ENCODE data around the gene ZNF830.
"Not testable (repeated sequence)": the region's sequence is repeated elsewhere in the genome, so short reads cannot be mapped to it uniquely, and the experiment has no call there.

Gene ZNF830

DNA sequence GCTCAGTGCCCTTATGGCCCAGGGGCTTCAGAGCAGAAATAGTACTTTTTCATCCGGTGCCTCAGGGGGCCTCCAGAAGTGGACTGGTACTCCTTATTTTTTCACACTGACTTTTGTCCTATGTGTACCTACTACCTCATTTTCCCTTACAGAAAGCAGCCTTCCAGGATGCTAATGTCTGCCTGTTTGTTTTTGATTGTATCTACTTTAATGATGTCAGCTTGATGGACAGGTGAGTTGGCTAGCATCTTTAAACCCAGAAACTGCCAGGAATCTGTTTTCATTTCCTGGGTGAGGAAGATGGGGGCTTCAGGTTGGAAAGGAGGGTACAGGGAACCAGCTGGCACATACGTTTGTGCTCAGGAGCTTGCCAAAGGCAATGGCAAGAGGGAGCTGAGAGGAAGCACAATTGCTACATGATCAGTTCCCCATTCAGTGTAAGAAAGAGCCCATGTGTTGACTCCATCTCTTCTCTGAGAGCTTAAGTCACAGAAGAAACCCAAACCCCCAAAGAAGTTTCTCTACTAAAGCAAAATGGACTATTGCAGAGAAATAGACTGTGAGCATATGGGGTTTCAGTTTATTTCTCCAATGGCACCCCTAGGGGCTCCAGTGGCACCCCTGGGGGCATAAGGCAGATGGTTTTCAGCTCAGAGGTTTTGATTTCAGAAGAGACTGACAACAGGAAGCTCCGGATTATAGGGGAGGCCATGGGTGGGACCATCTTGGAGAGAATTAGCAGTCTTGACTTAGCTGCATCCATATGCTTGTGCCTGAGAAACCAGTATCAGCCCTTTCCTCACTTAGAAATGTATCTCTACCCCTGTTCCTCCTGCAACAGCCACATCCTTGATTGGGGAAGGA is 35.3 kb downstream of the ZNF830 start:
- peaks cover 43% of the 10 kb centered on the region for H3K36me3 ChIP-seq (ENCODE audit: insufficient read depth, low read length)
- no peaks in the 10 kb centered on the region for H3K27me3 ChIP-seq (ENCODE audit: control insufficient read depth, insufficient read depth, low read length)
- H3K4me1 ChIP-seq (ENCODE audit: control insufficient read depth, insufficient read depth, low read length), result peaks cover 14% of the 10 kb centered on the region
- H3K4me3 ChIP-seq (ENCODE audit: low read length), result no peak overlapping the region
- H3K9me3 ChIP-seq (replicated peaks; ENCODE audit: low read length), result no peaks in the 10 kb centered on the region
- H3K9ac ChIP-seq (ENCODE audit: low read depth, low read length), result no peak overlapping the region
- no peak overlapping the region for H3K4me2 ChIP-seq (ENCODE audit: low read length)

GRCh38 chr17:34997355-34997862 is 36.1 kb downstream of the ZNF830 start:
- Histone ChIP-seq H3K9ac (ENCODE audit: low read depth, low read length) (no peak overlapping the region), H3K4me2 (ENCODE audit: low read length) (no peak overlapping the region), H3K27me3 (ENCODE audit: control insufficient read depth, insufficient read depth, low read length) (no peaks in the 10 kb centered on the region), H3K36me3 (ENCODE audit: insufficient read depth, low read length) (peaks cover 36% of the 10 kb centered on the region), H3K4me1 (ENCODE audit: control insufficient read depth, insufficient read depth, low read length) (peaks cover 14% of the 10 kb centered on the region), H3K9me3 (replicated peaks; ENCODE audit: low read length) (no peaks in the 10 kb centered on the region), H3K4me3 (ENCODE audit: low read length) (no peak overlapping the region)

GRCh38 chr17:34998205-34998604 is 36.9 kb downstream of the ZNF830 start:
- Histone ChIP-seq H3K9ac (ENCODE audit: low read depth, low read length) (no peak overlapping the region), H3K36me3 (ENCODE audit: insufficient read depth, low read length) (peaks cover 33% of the 10 kb centered on the region), H3K4me2 (ENCODE audit: low read length) (no peak overlapping the region), H3K9me3 (replicated peaks; ENCODE audit: low read length) (no peaks in the 10 kb centered on the region), H3K4me3 (ENCODE audit: low read length) (no peak overlapping the region), H3K27me3 (ENCODE audit: control insufficient read depth, insufficient read depth, low read length) (no peaks in the 10 kb centered on the region), H3K4me1 (ENCODE audit: control insufficient read depth, insufficient read depth, low read length) (peaks cover 14% of the 10 kb centered on the region)

DNA sequence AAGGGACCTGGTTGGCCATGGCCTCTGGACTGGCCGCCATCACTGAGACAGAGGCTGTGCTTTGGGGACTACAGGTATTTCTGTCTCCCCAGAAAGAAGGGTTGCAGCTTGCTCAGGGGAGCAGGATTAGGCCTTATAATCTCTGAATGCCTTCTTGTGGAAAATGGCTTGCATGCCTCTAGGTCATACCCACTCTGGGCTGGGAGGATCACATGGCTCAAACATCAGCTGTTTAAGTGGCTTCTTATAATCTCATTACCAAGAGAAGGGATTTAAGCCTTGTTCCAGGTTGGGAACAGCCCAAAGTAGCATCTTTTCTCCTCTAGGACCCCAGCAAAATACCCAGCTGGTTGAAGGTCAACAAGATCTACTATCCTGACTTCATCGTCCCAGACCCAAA is 38.1 kb downstream of the ZNF830 start:
- no peaks in the 10 kb centered on the region for H3K27me3 ChIP-seq (ENCODE audit: control insufficient read depth, insufficient read depth, low read length)
- no peak overlapping the region for H3K4me3 ChIP-seq (ENCODE audit: low read length)
- H3K9ac ChIP-seq (ENCODE audit: low read depth, low read length), result no peak overlapping the region
- peaks cover 33% of the 10 kb centered on the region for H3K36me3 ChIP-seq (ENCODE audit: insufficient read depth, low read length)
- peaks cover 14% of the 10 kb centered on the region for H3K4me1 ChIP-seq (ENCODE audit: control insufficient read depth, insufficient read depth, low read length)
- H3K4me2 ChIP-seq (ENCODE audit: low read length), result no peak overlapping the region
- H3K9me3 ChIP-seq (replicated peaks; ENCODE audit: low read length), result no peaks in the 10 kb centered on the region

- not testable (repeated sequence) for H3K4me3 ChIP-seq (ENCODE audit: low read length); H3K9ac ChIP-seq (ENCODE audit: low read depth, low read length); H3K4me2 ChIP-seq (ENCODE audit: low read length); H3K27me3 ChIP-seq (ENCODE audit: control insufficient read depth, insufficient read depth, low read length); H3K9me3 ChIP-seq (replicated peaks; ENCODE audit: low read length)
- Histone ChIP-seq H3K36me3 (ENCODE audit: insufficient read depth, low read length) (peaks cover 38% of the 10 kb centered on the region), H3K4me1 (ENCODE audit: control insufficient read depth, insufficient read depth, low read length) (peaks cover 14% of the 10 kb centered on the region)
Measured at GRCh38 chr17:35000965-35001364, 39.6 kb downstream of the ZNF830 start.

GRCh38 chr17:35001549-35001948 is 40.2 kb downstream of the ZNF830 start:
- no peaks in the 10 kb centered on the region for H3K9me3 ChIP-seq (replicated peaks; ENCODE audit: low read length)
- no peaks in the 10 kb centered on the region for H3K27me3 ChIP-seq (ENCODE audit: control insufficient read depth, insufficient read depth, low read length)
- no peak overlapping the region for H3K9ac ChIP-seq (ENCODE audit: low read depth, low read length)
- no peak overlapping the region for H3K4me2 ChIP-seq (ENCODE audit: low read length)
- H3K4me3 ChIP-seq (ENCODE audit: low read length), result no peak overlapping the region
- peaks cover 41% of the 10 kb centered on the region for H3K36me3 ChIP-seq (ENCODE audit: insufficient read depth, low read length)
- H3K4me1 ChIP-seq (ENCODE audit: control insufficient read depth, insufficient read depth, low read length), result peaks cover 14% of the 10 kb centered on the region

- H3K27me3 ChIP-seq (ENCODE audit: control insufficient read depth, insufficient read depth, low read length), result no peaks in the 10 kb centered on the region
- H3K4me2 ChIP-seq (ENCODE audit: low read length), result no peak overlapping the region
- no peak overlapping the region for H3K9ac ChIP-seq (ENCODE audit: low read depth, low read length)
- peaks cover 6% of the 10 kb centered on the region for H3K4me1 ChIP-seq (ENCODE audit: control insufficient read depth, insufficient read depth, low read length)
- H3K36me3 ChIP-seq (ENCODE audit: insufficient read depth, low read length), result peaks cover 46% of the 10 kb centered on the region
- H3K4me3 ChIP-seq (ENCODE audit: low read length), result no peak overlapping the region
- no peaks in the 10 kb centered on the region for H3K9me3 ChIP-seq (replicated peaks; ENCODE audit: low read length)
Measured at GRCh38 chr17:35002876-35003551, 41.7 kb downstream of the ZNF830 start.

- no peaks in the 10 kb centered on the region for H3K9me3 ChIP-seq (replicated peaks; ENCODE audit: low read length)
- no peak overlapping the region for H3K4me2 ChIP-seq (ENCODE audit: low read length)
- H3K4me1 ChIP-seq (ENCODE audit: control insufficient read depth, insufficient read depth, low read length), result peaks cover 6% of the 10 kb centered on the region
- peaks cover 47% of the 10 kb centered on the region for H3K36me3 ChIP-seq (ENCODE audit: insufficient read depth, low read length)
- no peak overlapping the region for H3K9ac ChIP-seq (ENCODE audit: low read depth, low read length)
- H3K27me3 ChIP-seq (ENCODE audit: control insufficient read depth, insufficient read depth, low read length), result no peaks in the 10 kb centered on the region
- no peak overlapping the region for H3K4me3 ChIP-seq (ENCODE audit: low read length)
Measured at GRCh38 chr17:35003778-35004177, 42.4 kb downstream of the ZNF830 start.

DNA sequence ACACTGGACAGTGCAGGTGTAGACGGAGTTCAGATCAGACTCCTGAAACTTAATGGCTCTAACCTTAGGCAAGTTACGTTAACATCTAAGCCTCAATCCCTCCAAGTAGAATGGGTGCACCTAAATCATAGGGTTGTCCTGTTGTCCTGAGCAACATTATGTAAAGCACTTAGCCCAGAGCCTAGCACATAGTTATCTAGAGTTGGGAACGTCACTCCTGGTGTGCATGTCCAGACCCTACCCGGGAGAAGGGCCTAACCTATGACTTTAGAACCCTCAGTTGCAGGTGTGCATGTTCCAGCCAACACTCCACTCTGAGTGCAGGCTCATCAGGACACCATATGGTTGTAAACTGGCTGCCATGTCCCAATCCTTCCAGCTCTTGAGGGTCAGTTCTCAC is 45.0 kb downstream of the ZNF830 start:
- Histone ChIP-seq H3K36me3 (ENCODE audit: insufficient read depth, low read length) (peaks cover 46% of the 10 kb centered on the region), H3K4me1 (ENCODE audit: control insufficient read depth, insufficient read depth, low read length) (peaks cover 3% of the 10 kb centered on the region), H3K27me3 (ENCODE audit: control insufficient read depth, insufficient read depth, low read length) (no peaks in the 10 kb centered on the region), H3K4me2 (ENCODE audit: low read length) (no peak overlapping the region), H3K9me3 (replicated peaks; ENCODE audit: low read length) (no peaks in the 10 kb centered on the region), H3K9ac (ENCODE audit: low read depth, low read length) (no peak overlapping the region), H3K4me3 (ENCODE audit: low read length) (no peak overlapping the region)

GRCh38 chr17:35006961-35007360 is 45.6 kb downstream of the ZNF830 start:
- H3K9me3 ChIP-seq (replicated peaks; ENCODE audit: low read length), result no peaks in the 10 kb centered on the region
- H3K27me3 ChIP-seq (ENCODE audit: control insufficient read depth, insufficient read depth, low read length), result no peaks in the 10 kb centered on the region
- H3K4me2 ChIP-seq (ENCODE audit: low read length), result no peak overlapping the region
- H3K36me3 ChIP-seq (ENCODE audit: insufficient read depth, low read length), result peaks cover 45% of the 10 kb centered on the region
- no peak overlapping the region for H3K9ac ChIP-seq (ENCODE audit: low read depth, low read length)
- H3K4me1 ChIP-seq (ENCODE audit: control insufficient read depth, insufficient read depth, low read length), result no peaks in the 10 kb centered on the region
- no peak overlapping the region for H3K4me3 ChIP-seq (ENCODE audit: low read length)

DNA sequence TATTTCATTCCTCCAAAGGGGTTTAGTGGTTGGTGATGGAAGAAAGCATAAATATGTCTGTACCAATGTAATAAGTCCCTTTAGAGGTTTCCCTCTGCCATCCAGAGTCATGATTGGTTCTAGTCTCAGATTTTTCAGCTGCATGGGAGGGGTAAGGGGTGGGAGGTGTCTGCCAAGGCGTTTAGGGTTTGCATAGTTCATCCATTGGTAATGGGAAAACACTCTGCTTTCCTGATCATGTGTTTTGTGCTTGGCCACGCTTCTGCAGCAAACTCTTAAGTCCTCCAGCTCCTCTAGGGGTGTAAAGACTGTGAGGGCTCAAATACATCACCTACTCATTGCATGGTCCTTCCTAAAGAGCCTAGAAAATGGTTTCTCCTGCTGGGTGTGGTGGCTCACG is 48.8 kb downstream of the ZNF830 start:
- H3K36me3 ChIP-seq (ENCODE audit: insufficient read depth, low read length), result peaks cover 53% of the 10 kb centered on the region
- no peaks in the 10 kb centered on the region for H3K27me3 ChIP-seq (ENCODE audit: control insufficient read depth, insufficient read depth, low read length)

More for the DNA sequence above, 48.8 kb downstream of the ZNF830 start:
- Histone ChIP-seq H3K9ac (ENCODE audit: low read depth, low read length) (no peak overlapping the region), H3K4me3 (ENCODE audit: low read length) (no peak overlapping the region), H3K9me3 (replicated peaks; ENCODE audit: low read length) (no peaks in the 10 kb centered on the region), H3K4me2 (ENCODE audit: low read length) (no peak overlapping the region), H3K4me1 (ENCODE audit: control insufficient read depth, insufficient read depth, low read length) (no peaks in the 10 kb centered on the region)
